ENCODE data around the gene MLNR. TPM values are rescaled to one million over a fixed set of nuclear protein-coding genes. Genes with fewer than 3 reads are reported as not detected.

The MLNR gene
- total RNA-seq, 1 donor from 2014 or later = not detected

DNA sequence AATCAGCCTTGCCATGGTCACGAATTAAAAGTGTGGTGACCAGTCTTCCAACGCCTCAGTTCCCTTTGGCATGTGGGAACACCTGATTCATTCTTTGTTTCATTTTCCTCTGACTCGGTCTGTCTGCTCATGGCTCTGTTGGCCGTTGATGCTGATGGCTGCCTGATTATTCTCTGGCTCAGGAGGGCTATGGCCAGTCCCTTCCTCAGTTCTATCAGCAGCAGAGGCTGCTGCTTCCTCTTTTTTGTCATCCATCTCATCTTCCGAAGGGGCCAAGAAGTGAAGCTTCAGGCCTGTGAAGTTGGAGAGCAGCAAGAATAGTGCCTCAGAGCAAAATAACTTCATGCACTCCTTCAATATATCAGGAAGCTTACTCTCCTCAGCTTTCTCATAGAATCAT lies 9.5 kb upstream of the MLNR start:
- H3K9ac ChIP-seq (ENCODE audit: low read depth in 1 of 3, low read length in 3 of 3) = no peak overlapping the region
- no peak overlapping the region for H3K27ac ChIP-seq (ENCODE audit: low read depth, low read length)
- no peaks in the 10 kb centered on the region for H3K4me1 ChIP-seq (ENCODE audit: control insufficient read depth in 3 of 3, insufficient read depth in 3 of 3, low read length in 3 of 3)
- peaks cover 7 to 21% (median 13%) of the 10 kb centered on the region in 3 donors for H3K36me3 ChIP-seq (ENCODE audit: control insufficient read depth in 3 of 3, insufficient read depth in 3 of 3, low read length in 3 of 3)
- H3K9me3 ChIP-seq (ENCODE audit: control insufficient read depth in 3 of 3, low read length in 3 of 3) = no peaks in the 10 kb centered on the region
- H3K27me3 ChIP-seq (ENCODE audit: control insufficient read depth in 3 of 3, insufficient read depth in 3 of 3, low read length in 3 of 3) = no peaks in the 10 kb centered on the region
- no peak overlapping the region for H3K4me3 ChIP-seq (ENCODE audit: low read length in 3 of 3)

DNA sequence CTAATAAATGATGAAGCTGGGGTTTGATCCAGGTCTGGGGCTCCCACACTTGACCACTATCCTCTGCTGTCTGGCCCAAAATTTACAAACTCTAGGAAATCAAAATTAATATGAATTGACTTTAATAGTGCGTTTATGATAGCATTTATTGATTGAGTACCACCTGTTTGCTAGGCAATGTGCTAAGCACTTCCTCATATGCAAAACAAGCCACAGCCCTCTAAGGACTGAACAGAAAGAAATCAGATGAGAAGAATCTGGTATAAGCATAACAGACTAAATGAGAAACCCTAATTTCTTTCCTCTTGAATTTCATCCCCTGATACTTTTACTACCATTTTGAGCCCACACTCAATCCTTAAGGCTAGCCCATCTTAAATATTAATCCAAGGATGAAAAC lies 6.6 kb upstream of the MLNR start:
- Histone ChIP-seq H3K27me3 (ENCODE audit: control insufficient read depth in 3 of 3, insufficient read depth in 3 of 3, low read length in 3 of 3) (peaks cover 12 to 15% (median 14%) of the 10 kb centered on the region in 3 donors), H3K9me3 (ENCODE audit: control insufficient read depth in 3 of 3, low read length in 3 of 3) (no peaks in the 10 kb centered on the region), H3K4me1 (ENCODE audit: control insufficient read depth in 3 of 3, insufficient read depth in 3 of 3, low read length in 3 of 3) (peaks cover 0 to 2% (median 0%) of the 10 kb centered on the region in 3 donors), H3K27ac (ENCODE audit: low read depth, low read length) (no peak overlapping the region), H3K9ac (ENCODE audit: low read depth in 1 of 3, low read length in 3 of 3) (no peak overlapping the region), H3K36me3 (ENCODE audit: control insufficient read depth in 3 of 3, insufficient read depth in 3 of 3, low read length in 3 of 3) (peaks cover 0 to 6% (median 3%) of the 10 kb centered on the region in 3 donors), H3K4me3 (ENCODE audit: low read length in 3 of 3) (no peak overlapping the region)

GRCh38 chr13:49213997-49214916 lies 5.9 kb upstream of the MLNR start:
- no peaks in the 10 kb centered on the region for H3K9me3 ChIP-seq (ENCODE audit: control insufficient read depth in 3 of 3, low read length in 3 of 3)
- H3K27ac ChIP-seq (ENCODE audit: low read depth, low read length) = no peak overlapping the region
- no peak overlapping the region for H3K4me3 ChIP-seq (ENCODE audit: low read length in 3 of 3)
- peaks cover 16 to 22% (median 20%) of the 10 kb centered on the region in 3 donors for H3K27me3 ChIP-seq (ENCODE audit: control insufficient read depth in 3 of 3, insufficient read depth in 3 of 3, low read length in 3 of 3)
- peaks cover 0 to 2% (median 0%) of the 10 kb centered on the region in 3 donors for H3K4me1 ChIP-seq (ENCODE audit: control insufficient read depth in 3 of 3, insufficient read depth in 3 of 3, low read length in 3 of 3)
- no peak overlapping the region for H3K9ac ChIP-seq (ENCODE audit: low read depth in 1 of 3, low read length in 3 of 3)
- peaks cover 0 to 3% (median 2%) of the 10 kb centered on the region in 3 donors for H3K36me3 ChIP-seq (ENCODE audit: control insufficient read depth in 3 of 3, insufficient read depth in 3 of 3, low read length in 3 of 3)

DNA sequence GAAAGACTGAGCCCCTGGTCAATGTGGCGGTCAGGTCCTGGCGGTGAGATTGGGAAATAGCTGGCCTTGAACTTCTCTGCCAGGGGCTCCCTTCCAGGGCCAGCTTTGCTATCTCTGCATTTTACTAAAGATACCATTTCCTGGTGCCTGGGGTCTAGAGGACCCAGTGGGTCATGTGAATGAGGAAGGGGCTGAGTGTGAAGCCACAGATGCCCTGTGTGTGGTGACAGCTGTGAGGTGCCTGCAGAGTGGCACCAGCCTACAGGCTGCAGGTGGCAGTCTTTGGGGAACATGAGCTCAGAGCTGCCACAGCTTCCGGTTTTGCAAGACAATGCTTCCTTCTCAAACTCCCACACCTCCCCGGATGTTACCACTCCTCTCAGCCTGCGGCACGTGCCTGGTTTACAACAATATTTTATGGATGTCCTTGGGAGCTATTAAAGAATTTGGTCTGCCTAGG lies 5.2 kb upstream of the MLNR start:
- Histone ChIP-seq H3K27ac (ENCODE audit: low read depth, low read length) (no peak overlapping the region), H3K4me1 (ENCODE audit: control insufficient read depth in 3 of 3, insufficient read depth in 3 of 3, low read length in 3 of 3) (peaks cover 0 to 2% (median 2%) of the 10 kb centered on the region in 3 donors), H3K27me3 (ENCODE audit: control insufficient read depth in 3 of 3, insufficient read depth in 3 of 3, low read length in 3 of 3) (peaks cover 22 to 29% (median 26%) of the 10 kb centered on the region in 3 donors), H3K9ac (ENCODE audit: low read depth in 1 of 3, low read length in 3 of 3) (no peak overlapping the region), H3K9me3 (ENCODE audit: control insufficient read depth in 3 of 3, low read length in 3 of 3) (no peaks in the 10 kb centered on the region), H3K36me3 (ENCODE audit: control insufficient read depth in 3 of 3, insufficient read depth in 3 of 3, low read length in 3 of 3) (peaks cover 0 to 3% (median 2%) of the 10 kb centered on the region in 3 donors), H3K4me3 (ENCODE audit: low read length in 3 of 3) (no peak overlapping the region)

DNA sequence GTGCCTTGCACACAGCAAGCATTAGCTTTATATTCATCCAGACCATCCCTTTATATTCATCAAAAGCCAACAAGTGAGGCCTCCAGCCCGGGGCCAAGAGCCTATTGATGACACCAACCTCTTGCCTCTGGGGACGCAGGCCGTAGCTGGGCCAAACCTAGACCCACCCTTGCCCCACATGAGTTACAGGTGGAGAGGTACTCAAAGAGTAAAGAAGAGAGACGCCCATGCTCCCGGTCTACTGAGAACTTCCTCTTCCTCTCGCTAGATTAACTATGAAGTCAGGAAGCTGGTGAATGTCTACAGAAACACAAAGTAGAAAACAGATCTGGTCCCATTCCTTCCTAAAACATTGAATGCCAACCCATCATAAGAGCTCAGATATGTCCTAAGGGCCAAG lies 3.8 kb upstream of the MLNR start:
- Histone ChIP-seq H3K36me3 (ENCODE audit: control insufficient read depth in 3 of 3, insufficient read depth in 3 of 3, low read length in 3 of 3) (no peaks in the 10 kb centered on the region), H3K4me1 (ENCODE audit: control insufficient read depth in 3 of 3, insufficient read depth in 3 of 3, low read length in 3 of 3) (peaks cover 4 to 8% (median 7%) of the 10 kb centered on the region in 3 donors), H3K4me3 (ENCODE audit: low read length in 3 of 3) (no peak overlapping the region), H3K27me3 (ENCODE audit: control insufficient read depth in 3 of 3, insufficient read depth in 3 of 3, low read length in 3 of 3) (peaks cover 36 to 43% (median 38%) of the 10 kb centered on the region in 3 donors), H3K9ac (ENCODE audit: low read depth in 1 of 3, low read length in 3 of 3) (no peak overlapping the region), H3K9me3 (ENCODE audit: control insufficient read depth in 3 of 3, low read length in 3 of 3) (no peaks in the 10 kb centered on the region), H3K27ac (ENCODE audit: low read depth, low read length) (no peak overlapping the region)

GRCh38 chr13:49217962-49218492 lies 2.1 kb upstream of the MLNR start:
- H3K27ac ChIP-seq (ENCODE audit: low read depth, low read length) = no peak overlapping the region
- H3K9me3 ChIP-seq (ENCODE audit: control insufficient read depth in 3 of 3, low read length in 3 of 3) = no peaks in the 10 kb centered on the region
- peaks cover 43 to 57% (median 50%) of the 10 kb centered on the region in 3 donors for H3K27me3 ChIP-seq (ENCODE audit: control insufficient read depth in 3 of 3, insufficient read depth in 3 of 3, low read length in 3 of 3)
- H3K9ac ChIP-seq (ENCODE audit: low read depth in 1 of 3, low read length in 3 of 3) = no peak overlapping the region
- peaks cover 4 to 8% (median 7%) of the 10 kb centered on the region in 3 donors for H3K4me1 ChIP-seq (ENCODE audit: control insufficient read depth in 3 of 3, insufficient read depth in 3 of 3, low read length in 3 of 3)
- H3K36me3 ChIP-seq (ENCODE audit: control insufficient read depth in 3 of 3, insufficient read depth in 3 of 3, low read length in 3 of 3) = no peaks in the 10 kb centered on the region
- H3K4me3 ChIP-seq (ENCODE audit: low read length in 3 of 3) = no peak overlapping the region

GRCh38 chr13:49218493-49219051 lies 1.6 kb upstream of the MLNR start:
- no peak overlapping the region for H3K4me3 ChIP-seq (ENCODE audit: low read length in 3 of 3)
- no peaks in the 10 kb centered on the region for H3K36me3 ChIP-seq (ENCODE audit: control insufficient read depth in 3 of 3, insufficient read depth in 3 of 3, low read length in 3 of 3)
- peaks cover 43 to 57% (median 51%) of the 10 kb centered on the region in 3 donors for H3K27me3 ChIP-seq (ENCODE audit: control insufficient read depth in 3 of 3, insufficient read depth in 3 of 3, low read length in 3 of 3)
- H3K27ac ChIP-seq (ENCODE audit: low read depth, low read length) = no peak overlapping the region
- H3K4me1 ChIP-seq (ENCODE audit: control insufficient read depth in 3 of 3, insufficient read depth in 3 of 3, low read length in 3 of 3) = peaks cover 4 to 8% (median 7%) of the 10 kb centered on the region in 3 donors
- no peaks in the 10 kb centered on the region for H3K9me3 ChIP-seq (ENCODE audit: control insufficient read depth in 3 of 3, low read length in 3 of 3)
- H3K9ac ChIP-seq (ENCODE audit: low read depth in 1 of 3, low read length in 3 of 3) = no peak overlapping the region

- H3K4me1 ChIP-seq (ENCODE audit: control insufficient read depth in 3 of 3, insufficient read depth in 3 of 3, low read length in 3 of 3) = peaks cover 4 to 8% (median 7%) of the 10 kb centered on the region in 3 donors
- no peak overlapping the region for H3K27ac ChIP-seq (ENCODE audit: low read depth, low read length)
- no peaks in the 10 kb centered on the region for H3K36me3 ChIP-seq (ENCODE audit: control insufficient read depth in 3 of 3, insufficient read depth in 3 of 3, low read length in 3 of 3)
- no peaks in the 10 kb centered on the region for H3K9me3 ChIP-seq (ENCODE audit: control insufficient read depth in 3 of 3, low read length in 3 of 3)
- H3K4me3 ChIP-seq (ENCODE audit: low read length in 3 of 3) = peak overlapping the region; percentile 30 to 70 (median 52)
- peaks cover 43 to 57% (median 52%) of the 10 kb centered on the region in 3 donors for H3K27me3 ChIP-seq (ENCODE audit: control insufficient read depth in 3 of 3, insufficient read depth in 3 of 3, low read length in 3 of 3)
- no peak overlapping the region for H3K9ac ChIP-seq (ENCODE audit: low read depth in 1 of 3, low read length in 3 of 3)
Measured at GRCh38 chr13:49219647-49220035, 497 bp upstream of the MLNR start.

DNA sequence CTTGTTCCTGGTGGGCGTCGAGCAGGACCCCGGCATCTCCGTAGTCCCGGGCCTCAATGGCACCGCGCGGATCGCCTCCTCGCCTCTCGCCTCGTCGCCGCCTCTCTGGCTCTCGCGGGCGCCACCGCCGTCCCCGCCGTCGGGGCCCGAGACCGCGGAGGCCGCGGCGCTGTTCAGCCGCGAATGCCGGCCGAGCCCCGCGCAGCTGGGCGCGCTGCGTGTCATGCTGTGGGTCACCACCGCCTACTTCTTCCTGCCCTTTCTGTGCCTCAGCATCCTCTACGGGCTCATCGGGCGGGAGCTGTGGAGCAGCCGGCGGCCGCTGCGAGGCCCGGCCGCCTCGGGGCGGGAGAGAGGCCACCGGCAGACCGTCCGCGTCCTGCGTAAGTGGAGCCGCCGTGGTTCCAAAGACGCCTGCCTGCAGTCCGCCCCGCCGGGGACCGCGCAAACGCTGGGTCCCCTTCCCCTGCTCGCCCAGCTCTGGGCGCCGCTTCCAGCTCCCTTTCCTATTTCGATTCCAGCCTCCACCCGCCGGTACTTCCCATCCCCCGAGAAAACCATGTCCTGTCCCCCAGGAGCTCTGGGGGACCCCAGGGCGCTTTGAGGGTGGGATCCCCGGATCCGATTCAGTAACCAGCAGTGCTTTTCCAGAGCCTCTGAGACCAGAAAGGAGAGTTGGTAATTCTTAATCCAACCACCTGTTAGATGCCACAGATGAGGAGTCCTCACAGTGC lies 885 bp downstream of the MLNR start:
- Histone ChIP-seq H3K4me1 (ENCODE audit: control insufficient read depth in 3 of 3, insufficient read depth in 3 of 3, low read length in 3 of 3) (peaks cover 4 to 8% (median 7%) of the 10 kb centered on the region in 3 donors), H3K27me3 (ENCODE audit: control insufficient read depth in 3 of 3, insufficient read depth in 3 of 3, low read length in 3 of 3) (peaks cover 43 to 57% (median 52%) of the 10 kb centered on the region in 3 donors), H3K9ac (ENCODE audit: low read depth in 1 of 3, low read length in 3 of 3) (no peak overlapping the region), H3K4me3 (ENCODE audit: low read length in 3 of 3) (peak overlapping the region in 2 of 3 donors; percentile 52 to 70), H3K27ac (ENCODE audit: low read depth, low read length) (no peak overlapping the region), H3K9me3 (ENCODE audit: control insufficient read depth in 3 of 3, low read length in 3 of 3) (no peaks in the 10 kb centered on the region), H3K36me3 (ENCODE audit: control insufficient read depth in 3 of 3, insufficient read depth in 3 of 3, low read length in 3 of 3) (no peaks in the 10 kb centered on the region)
